Measurements from ENCODE around the gene TDRD9.
A peak's percentile ranks its signal among the peaks of the same experiment; 100 is the strongest.

TDRD9 gene

GRCh38 chr14:104075530-104076151, 147.4 kb downstream of the TDRD9 start:
- DNase-seq (ENCODE audit: low spot score) = no peak

GRCh38 chr14:104076743-104077142, 148.5 kb downstream of the TDRD9 start:
- DNase-seq (ENCODE audit: low spot score) = peak; percentile 15

GRCh38 chr14:104078031-104078455, 149.8 kb downstream of the TDRD9 start:
- peak; percentile 86 for DNase-seq (ENCODE audit: low spot score)

- no peak for DNase-seq (ENCODE audit: low spot score)
Observed at GRCh38 chr14:104080376-104081260, 152.4 kb downstream of the TDRD9 start.

DNA sequence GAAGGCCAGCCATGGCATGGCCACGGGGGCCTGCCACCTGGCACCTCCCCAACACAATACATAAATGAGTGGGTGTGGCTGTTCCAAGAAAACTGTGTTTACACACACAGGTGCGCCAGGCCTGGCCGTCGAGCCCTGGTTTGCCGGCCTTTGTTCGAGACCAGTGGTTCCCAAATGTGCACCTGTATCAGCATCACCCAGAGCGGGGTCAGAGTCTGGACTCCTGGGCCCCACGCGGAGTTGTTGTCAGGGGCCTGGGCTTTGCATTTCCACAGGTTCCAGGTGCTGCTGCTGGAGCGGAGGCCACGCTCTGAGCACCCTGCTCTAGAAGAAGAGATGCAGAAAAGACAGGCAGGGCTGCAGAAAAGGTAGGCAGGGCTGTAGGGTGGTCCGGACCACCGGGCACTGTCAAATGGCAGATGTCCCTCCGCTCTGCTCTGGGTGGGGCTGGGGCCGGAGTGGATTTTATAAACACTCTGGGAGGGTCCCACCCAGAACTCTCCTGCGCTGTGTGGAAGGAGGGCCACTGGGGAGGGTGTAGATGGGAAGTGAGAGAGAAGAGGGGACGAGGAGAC, 153.1 kb downstream of the TDRD9 start:
- DNase-seq (ENCODE audit: low spot score) = no peak

DNA sequence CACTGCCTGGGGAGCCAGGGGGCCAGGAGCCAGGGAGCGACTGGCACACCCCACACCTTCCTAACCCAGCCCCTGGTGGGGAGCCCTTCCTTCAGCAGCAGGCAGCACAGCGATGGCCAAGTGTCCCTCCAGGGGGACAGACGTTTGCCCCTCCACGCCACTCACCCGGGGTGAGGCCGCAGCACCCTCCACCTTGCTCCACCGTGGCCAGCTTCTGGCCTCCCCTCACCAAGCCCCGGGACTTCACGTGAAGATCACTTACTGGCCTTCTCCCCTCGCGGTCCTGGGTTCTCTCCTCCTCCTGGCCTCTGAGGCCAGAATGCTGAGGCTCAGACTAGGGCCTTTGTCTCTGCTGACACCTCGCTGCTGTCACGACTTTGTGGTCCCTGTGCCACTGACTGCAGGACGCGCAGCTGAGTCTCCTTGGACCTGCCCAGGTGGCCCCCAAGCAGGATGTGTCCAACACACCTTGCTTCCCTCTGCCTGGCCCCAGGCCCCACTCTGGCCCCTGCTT, 153.8 kb downstream of the TDRD9 start:
- no peak for DNase-seq (ENCODE audit: low spot score)

DNA sequence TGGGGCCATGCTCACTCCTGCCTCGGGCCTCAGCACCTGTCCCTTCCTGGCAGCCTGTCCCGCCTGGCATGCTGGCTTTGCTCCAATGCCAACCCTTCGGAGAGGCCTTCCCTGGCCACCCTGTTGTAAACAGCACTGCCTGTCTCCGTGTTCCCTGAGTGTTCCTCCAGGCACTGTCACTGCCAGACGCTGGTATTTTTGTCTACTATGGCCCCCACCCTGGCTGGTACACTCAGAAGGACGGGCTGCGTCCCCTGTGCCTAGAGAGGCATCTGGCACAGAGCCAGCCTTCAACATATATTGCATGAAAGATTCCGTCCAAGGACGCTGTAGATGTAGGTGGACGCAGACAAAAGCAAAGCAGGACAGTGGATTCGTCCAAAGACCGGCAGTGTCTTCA, 154.6 kb downstream of the TDRD9 start:
- DNase-seq (ENCODE audit: low spot score) = no peak

- no peak for DNase-seq (ENCODE audit: low spot score)
Observed at GRCh38 chr14:104084251-104085002, 156.2 kb downstream of the TDRD9 start.

DNA sequence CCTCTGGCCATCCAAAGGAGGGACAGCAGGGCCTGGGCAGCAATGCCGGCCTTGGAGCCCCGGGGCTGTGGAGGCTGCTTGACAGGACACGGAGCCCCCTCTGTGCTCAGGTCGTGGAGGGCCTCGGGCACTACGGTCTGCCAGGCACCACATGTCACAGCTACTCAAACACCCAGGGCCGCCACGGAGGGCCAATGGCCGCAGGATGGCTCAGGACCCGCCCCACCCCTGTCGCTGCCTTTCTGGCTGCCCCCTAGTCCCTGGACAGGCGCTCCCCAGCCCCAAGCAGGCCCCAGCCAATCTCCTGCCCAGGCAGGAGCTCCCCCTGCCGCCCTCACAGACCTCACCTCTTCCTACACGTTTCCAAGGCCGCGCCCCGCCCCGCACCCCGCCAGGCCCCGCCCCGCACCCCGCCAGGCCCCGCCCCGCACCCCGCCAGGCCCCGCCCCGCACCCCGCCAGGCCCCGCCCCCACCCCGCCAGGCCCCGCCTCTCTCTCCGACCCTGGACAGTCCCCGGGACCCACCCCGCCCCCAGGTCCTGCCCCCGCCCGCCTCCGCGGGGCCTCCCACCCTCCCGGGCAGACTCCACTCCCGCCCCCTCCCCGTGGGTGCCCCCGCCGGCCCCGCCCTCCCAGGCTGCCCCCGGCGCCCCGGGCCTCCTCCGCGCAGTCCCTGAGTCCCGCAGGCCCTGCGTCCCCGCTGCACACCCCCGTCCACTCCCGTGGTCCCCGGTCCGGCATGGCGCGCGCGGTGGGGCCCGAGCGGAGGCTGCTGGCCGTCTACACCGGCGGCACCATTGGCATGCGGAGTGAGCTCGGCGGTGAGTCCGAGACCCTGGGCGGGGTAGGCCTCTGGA, 157.0 kb downstream of the TDRD9 start, which contains the start of gene ASPG:
ASPG (plus strand) TSS at position 669 of the 857 bp plus-strand sequence; CDS start at position 740, 71 bp downstream.
- no peak for DNase-seq (ENCODE audit: low spot score)

GRCh38 chr14:104085889-104086201, 157.6 kb downstream of the TDRD9 start:
- DNase-seq (ENCODE audit: low spot score) = no peak

GRCh38 chr14:104086210-104086660, 158.0 kb downstream of the TDRD9 start:
- no peak for DNase-seq (ENCODE audit: low spot score)

DNA sequence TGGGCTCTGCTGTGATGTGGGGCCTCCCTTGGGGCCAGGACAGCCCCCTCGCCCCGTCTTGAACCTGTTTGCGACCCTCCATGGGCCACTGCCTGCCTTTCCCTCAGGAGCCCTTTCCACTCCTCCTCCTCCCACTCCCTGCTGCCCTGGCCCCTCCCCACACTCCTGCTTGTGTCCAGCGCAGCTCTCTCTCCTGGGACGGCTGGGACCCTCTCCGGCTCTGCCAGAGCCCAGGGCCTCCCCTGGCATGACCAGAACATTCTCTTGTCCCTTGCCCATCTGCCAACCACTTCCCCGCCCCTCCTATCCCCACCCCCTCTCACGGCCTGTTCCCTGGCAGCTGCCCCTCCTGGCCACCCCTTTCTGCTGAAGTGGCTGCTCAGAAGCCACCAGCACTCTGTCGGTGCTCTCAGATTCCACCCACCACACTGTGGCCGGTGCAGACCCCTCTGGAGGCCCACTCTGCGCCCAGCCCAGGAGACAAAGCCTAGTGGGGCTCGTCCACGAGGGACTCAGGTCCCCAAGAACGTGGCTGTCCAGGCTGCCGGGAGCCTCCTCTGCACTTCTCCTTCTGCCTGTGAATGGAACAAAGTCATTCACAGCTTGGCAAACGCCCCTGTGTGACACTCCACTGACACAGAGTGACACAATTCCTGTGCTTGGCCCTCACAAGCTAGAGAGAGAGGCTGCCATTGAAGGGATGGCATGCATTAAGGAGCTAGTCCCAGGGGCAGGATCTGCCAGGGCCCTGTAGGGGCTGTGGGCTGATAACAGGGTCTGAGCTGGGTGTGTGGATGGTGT, 158.6 kb downstream of the TDRD9 start:
- DNase-seq (ENCODE audit: low spot score) = no peak

DNA sequence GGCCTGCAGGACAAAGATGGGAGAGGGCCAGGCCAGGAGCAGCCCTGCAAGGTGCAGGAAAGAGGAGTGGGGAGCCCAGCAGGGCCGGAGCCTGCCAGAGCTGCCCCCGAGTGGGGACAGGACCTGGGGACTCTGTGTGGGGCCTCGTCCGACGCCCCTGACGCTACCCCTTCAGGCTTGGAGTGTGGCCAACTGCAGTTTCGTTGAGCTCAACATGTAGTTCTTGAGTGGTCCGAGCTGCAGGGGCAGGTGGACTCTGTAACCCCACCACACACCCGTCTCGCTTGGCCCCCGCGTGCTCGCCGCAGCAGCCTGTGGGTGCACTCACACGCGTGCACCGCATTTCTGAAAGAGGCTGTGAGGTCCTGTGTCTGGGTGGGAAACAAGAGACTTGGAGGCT, 159.2 kb downstream of the TDRD9 start:
- DNase-seq (ENCODE audit: low spot score) = no peak

GRCh38 chr14:104087981-104088850, 160.0 kb downstream of the TDRD9 start:
- no peak for DNase-seq (ENCODE audit: low spot score)

GRCh38 chr14:104090071-104090748, 162.0 kb downstream of the TDRD9 start:
- no peak for DNase-seq (ENCODE audit: low spot score)

- no peak for DNase-seq (ENCODE audit: low spot score)
Observed at GRCh38 chr14:104091061-104091926, 163.0 kb downstream of the TDRD9 start.

GRCh38 chr14:104091927-104092771, 163.9 kb downstream of the TDRD9 start:
- no peak for DNase-seq (ENCODE audit: low spot score)

All from CD4-positive, alpha-beta T cell treated with Interleukin-15 for 4 hours (primary cell).